ENCODE measurements around the gene ASZ1.

ASZ1 gene

GRCh38 chr7:117403737-117404136 lies 23.6 kb downstream of the ASZ1 start:
- CTCF ChIA-PET = no interaction called here
- POLR2A ChIA-PET = no interaction called here
- TF ChIP-seq, protein P1, sequence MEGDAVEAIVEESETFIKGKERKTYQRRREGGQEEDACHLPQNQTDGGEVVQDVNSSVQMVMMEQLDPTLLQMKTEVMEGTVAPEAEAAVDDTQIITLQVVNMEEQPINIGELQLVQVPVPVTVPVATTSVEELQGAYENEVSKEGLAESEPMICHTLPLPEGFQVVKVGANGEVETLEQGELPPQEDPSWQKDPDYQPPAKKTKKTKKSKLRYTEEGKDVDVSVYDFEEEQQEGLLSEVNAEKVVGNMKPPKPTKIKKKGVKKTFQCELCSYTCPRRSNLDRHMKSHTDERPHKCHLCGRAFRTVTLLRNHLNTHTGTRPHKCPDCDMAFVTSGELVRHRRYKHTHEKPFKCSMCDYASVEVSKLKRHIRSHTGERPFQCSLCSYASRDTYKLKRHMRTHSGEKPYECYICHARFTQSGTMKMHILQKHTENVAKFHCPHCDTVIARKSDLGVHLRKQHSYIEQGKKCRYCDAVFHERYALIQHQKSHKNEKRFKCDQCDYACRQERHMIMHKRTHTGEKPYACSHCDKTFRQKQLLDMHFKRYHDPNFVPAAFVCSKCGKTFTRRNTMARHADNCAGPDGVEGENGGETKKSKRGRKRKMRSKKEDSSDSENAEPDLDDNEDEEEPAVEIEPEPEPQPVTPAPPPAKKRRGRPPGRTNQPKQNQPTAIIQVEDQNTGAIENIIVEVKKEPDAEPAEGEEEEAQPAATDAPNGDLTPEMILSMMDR (IDR thresholded peaks at IDR 0.05; ENCODE audit: control extremely low read depth, extremely low read depth, low read depth, missing control alignments) = no peak
- no peak for DNase-seq (ENCODE audit: extremely low spot score)

DNA sequence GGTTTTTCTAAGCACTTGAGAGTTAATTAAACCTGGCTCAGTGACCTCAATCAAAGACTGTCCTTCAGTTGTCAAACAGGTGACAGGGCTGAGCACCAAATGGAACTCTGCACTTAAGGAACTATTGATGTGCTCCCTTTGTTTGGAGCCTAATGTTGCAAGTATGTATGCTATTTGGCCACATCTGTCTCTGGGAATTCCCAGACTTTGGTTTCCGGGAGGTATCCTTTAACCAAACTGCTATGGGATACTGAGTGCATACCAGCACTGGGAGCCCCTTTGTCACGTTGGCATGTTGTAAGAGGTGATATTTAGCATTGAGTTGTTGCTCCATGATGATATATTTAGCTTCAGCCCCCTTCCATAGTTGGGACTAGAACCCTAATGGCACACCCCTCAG lies 25.2 kb downstream of the ASZ1 start:
- ChIA-PET CTCF (interaction anchor here (1.2 to 2.2 kb wide), 3 partner anchors 10 to 314 kb away, joined by 3 to 5 read pairs (median 4); no protein-coding TSS in a partner anchor), POLR2A (no interaction called here)
- no peak for DNase-seq (ENCODE audit: extremely low spot score)
- TF ChIP-seq, protein P1 (IDR thresholded peaks at IDR 0.05; ENCODE audit: control extremely low read depth, extremely low read depth, low read depth, missing control alignments) = no peak

DNA sequence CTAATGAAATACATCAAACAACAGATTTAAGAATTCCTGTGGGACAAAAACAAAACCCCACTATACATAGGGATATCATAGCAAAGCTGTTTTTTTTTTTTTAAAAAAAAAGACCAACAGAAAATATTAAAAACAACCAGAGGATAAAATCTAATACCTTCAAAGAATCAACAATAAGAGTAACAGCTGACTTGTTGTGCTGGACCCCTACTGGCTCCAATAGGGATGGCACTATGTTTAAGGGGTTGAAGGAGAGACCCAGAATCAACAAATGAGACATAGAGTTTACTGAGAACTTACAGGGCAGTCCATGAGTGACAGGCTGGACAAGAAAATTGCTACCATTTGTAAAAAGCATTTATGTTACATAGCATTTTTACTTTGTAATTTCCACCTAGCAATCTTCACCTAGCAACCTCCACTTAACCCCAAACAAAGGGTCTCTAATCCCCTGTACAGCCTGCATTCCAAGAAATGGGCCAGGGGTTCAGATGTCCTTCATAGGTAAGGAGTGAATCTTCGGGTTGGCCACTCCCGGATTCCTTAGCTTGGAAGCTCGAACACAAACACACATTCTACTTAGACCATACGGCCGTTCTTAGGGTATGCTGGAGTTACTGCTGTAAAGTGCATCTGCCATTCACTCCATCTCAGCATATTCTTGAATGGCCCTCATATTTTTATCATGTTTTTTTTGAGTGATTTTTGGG lies 25.8 kb downstream of the ASZ1 start:
- no peak for DNase-seq (ENCODE audit: extremely low spot score)
- CTCF ChIA-PET = interaction anchor here (1.0 to 2.2 kb wide), 8 partner anchors 9 to 315 kb away, joined by 3 to 5 read pairs (median 4); no protein-coding TSS in a partner anchor
- POLR2A ChIA-PET = no interaction called here
- TF ChIP-seq, protein P1 (IDR thresholded peaks at IDR 0.05; ENCODE audit: control extremely low read depth, extremely low read depth, low read depth, missing control alignments) = no peak

GRCh38 chr7:117399820-117400422 lies 27.4 kb downstream of the ASZ1 start:
- TF ChIP-seq, protein P1 (IDR thresholded peaks at IDR 0.05; ENCODE audit: control extremely low read depth, extremely low read depth, low read depth, missing control alignments) = peak; percentile 37
- DNase-seq (ENCODE audit: extremely low spot score) = peak; percentile 10
- CTCF ChIA-PET = interaction anchor here (1.0 to 2.2 kb wide), 9 partner anchors 10 to 754 kb away, joined by 3 to 7 read pairs (median 3); no protein-coding TSS in a partner anchor
- POLR2A ChIA-PET = no interaction called here

GRCh38 chr7:117395743-117396142 lies 31.6 kb downstream of the ASZ1 start:
- DNase-seq (ENCODE audit: extremely low spot score) = no peak
- POLR2A ChIA-PET = no interaction called here
- CTCF ChIA-PET = interaction anchor here (1.8 kb wide), 1 partner anchor 10 kb away, joined by 6 read pairs; no protein-coding TSS in a partner anchor
- TF ChIP-seq, protein P1 (IDR thresholded peaks at IDR 0.05; ENCODE audit: control extremely low read depth, extremely low read depth, low read depth, missing control alignments) = no peak

- TF ChIP-seq, protein P1 (IDR thresholded peaks at IDR 0.05; ENCODE audit: control extremely low read depth, extremely low read depth, low read depth, missing control alignments) = no peak
- ChIA-PET CTCF (no interaction called here), POLR2A (no interaction called here)
- no peak for DNase-seq (ENCODE audit: extremely low spot score)
Measured at GRCh38 chr7:117393781-117394180, 33.5 kb downstream of the ASZ1 start.

All from GM10248 (cell line).